Activated naive CD8-positive, alpha-beta T cell (primary cell): ENCODE results near the gene GAN.

ENCODE experiments used
- H3K27ac Mint-ChIP-seq: one replicate; pipeline ENCODE4 v1.8.0; 2021; ENCODE audit warnings: mixed read lengths
- H3K27me3 Mint-ChIP-seq: one replicate; pipeline ENCODE4 v1.8.0; 2021; ENCODE audit warnings: mixed read lengths
- H3K36me3 Mint-ChIP-seq: one replicate; pipeline ENCODE4 v1.8.0; 2021; ENCODE audit warnings: mixed read lengths
- H3K4me1 Mint-ChIP-seq: one replicate; pipeline ENCODE4 v1.8.0; 2021; ENCODE audit warnings: low read depth, mixed read lengths
- H3K4me3 Mint-ChIP-seq: one replicate; pipeline ENCODE4 v1.8.0; 2021; ENCODE audit warnings: mild to moderate bottlenecking, mixed read lengths
- H3K9me3 Mint-ChIP-seq: one replicate; pipeline ENCODE4 v1.8.0; 2021; ENCODE audit warnings: low read depth, mixed read lengths

The GAN gene

GRCh38 chr16:81435567-81435966 lies 120.8 kb downstream of the GAN start:
- Mint-ChIP-seq H3K36me3 (peaks cover 2% of the 10 kb centered on the region), H3K27ac (no peak overlapping the region), H3K27me3 (no peaks in the 10 kb centered on the region), H3K4me1 (no peaks in the 10 kb centered on the region), H3K4me3 (no peak overlapping the region), H3K9me3 (no peaks in the 10 kb centered on the region)

- H3K27me3 Mint-ChIP-seq, result no peaks in the 10 kb centered on the region
- no peaks in the 10 kb centered on the region for H3K4me1 Mint-ChIP-seq
- no peak overlapping the region for H3K27ac Mint-ChIP-seq
- H3K9me3 Mint-ChIP-seq, result no peaks in the 10 kb centered on the region
- no peak overlapping the region for H3K4me3 Mint-ChIP-seq
- H3K36me3 Mint-ChIP-seq, result peaks cover 2% of the 10 kb centered on the region
Observed at GRCh38 chr16:81436386-81436785, 121.6 kb downstream of the GAN start.

- H3K27me3 Mint-ChIP-seq, result no peaks in the 10 kb centered on the region
- no peaks in the 10 kb centered on the region for H3K4me1 Mint-ChIP-seq
- H3K36me3 Mint-ChIP-seq, result peaks cover 2% of the 10 kb centered on the region
- no peaks in the 10 kb centered on the region for H3K9me3 Mint-ChIP-seq
- H3K27ac Mint-ChIP-seq, result no peak overlapping the region
- no peak overlapping the region for H3K4me3 Mint-ChIP-seq
Observed at GRCh38 chr16:81437865-81438264, 123.1 kb downstream of the GAN start.
